LHCN-M2 (cell line): ENCODE results near the gene DPH6. TPM values are rescaled to one million over a fixed set of nuclear protein-coding genes. Genes with fewer than 3 reads are reported as not detected.
"Not testable (repeated sequence)": the region's sequence is repeated elsewhere in the genome, so short reads cannot be mapped to it uniquely, and the experiment has no call there.

Experiments
- DNase-seq: peaks from one replicate; pipeline ENCODE4 v3.0.0-alpha.2; 2012; ENCODE audit warnings: low read depth
- total RNA-seq: library from RNA; depleted of rRNA; stranded (reverse); fragments of >200 nt; gene quantifications from 2 replicates; pipeline ENCODE4 v1.2.3, GENCODE V29; 2014

DPH6 gene
- total RNA-seq, 1 experiment from 2014 or later = 9.7 TPM

DNA sequence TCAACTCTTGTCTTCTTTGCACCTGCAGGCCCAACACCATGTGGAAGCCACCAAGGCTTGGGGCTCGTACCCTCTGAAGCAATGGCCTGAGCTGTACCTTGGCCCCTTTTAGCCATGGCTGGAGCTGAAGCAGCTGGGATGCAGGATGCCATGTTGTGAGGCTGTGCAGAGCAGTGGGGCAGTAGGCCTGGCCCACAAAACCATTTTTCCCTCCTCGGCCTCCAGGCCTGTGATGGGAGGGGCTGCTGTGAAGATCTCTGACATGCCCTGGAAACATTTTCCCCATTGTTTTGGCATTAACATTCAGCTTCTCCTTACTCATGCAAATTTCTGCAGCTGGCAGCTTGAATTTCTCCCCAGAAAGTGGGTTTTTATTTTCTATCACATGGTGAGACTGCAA, 58.5 kb downstream of the DPH6 start:
- DNase-seq = no peak

DNA sequence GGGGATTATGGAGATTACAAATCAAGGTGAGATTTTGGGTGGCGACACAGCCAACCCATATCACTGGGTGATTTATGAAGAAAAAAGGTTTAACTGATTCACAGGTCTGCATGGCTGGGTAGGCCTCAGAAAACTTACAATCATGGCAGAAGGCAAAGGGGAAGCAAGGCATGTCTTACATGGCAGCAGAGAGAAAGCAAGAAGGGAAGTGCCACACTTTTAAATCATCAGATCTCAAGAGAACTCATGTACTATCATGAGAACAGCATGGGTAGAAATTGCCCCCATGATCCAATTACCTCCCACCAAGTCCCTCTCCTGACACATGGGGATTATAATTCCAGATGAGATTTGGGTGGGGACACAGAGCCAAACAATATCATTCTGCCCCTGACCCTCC, 59.7 kb downstream of the DPH6 start:
- no peak for DNase-seq

DNA sequence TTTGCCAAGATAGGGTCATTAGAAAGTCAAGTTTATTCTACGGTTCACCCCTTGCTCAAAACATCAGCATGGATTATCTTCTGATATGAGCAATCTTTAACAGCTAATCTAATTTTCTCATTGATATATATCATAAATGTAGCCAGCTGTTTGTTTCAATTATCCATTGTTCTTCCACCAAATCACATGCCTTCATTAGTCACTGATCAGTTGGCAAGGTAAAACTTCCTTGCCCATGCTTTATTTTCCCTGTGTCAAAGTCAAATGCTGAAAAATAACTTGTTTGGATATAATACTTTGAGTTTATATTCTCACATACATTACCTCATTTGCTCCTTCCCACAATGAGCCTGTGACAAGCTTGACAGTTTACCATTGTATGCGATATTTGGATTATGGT, 60.6 kb downstream of the DPH6 start:
- no peak for DNase-seq

- peak; percentile 9 for DNase-seq
These were observed 61.6 kb downstream of the DPH6 start for GRCh38 chr15:35484231-35484945.

DNA sequence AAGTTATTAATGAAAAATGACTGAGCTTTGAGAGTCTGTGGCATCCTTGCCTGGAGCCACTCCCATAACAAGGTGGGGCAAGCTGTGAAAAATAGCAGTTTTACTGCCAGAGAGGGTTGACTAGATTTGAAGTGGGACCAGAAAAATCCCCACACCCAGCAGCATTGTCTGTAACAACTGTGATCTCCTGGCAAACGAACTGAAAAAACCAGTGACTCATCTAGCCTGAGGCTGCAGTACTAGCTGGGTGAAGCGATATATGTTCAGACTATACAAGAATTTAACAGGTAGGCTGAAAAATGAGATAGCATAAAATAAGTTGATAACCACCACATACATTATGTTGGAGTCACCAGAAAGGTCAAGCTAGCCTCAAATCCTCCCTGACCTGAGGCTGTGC, 64.0 kb downstream of the DPH6 start:
- peak; percentile 76 for DNase-seq

DNA sequence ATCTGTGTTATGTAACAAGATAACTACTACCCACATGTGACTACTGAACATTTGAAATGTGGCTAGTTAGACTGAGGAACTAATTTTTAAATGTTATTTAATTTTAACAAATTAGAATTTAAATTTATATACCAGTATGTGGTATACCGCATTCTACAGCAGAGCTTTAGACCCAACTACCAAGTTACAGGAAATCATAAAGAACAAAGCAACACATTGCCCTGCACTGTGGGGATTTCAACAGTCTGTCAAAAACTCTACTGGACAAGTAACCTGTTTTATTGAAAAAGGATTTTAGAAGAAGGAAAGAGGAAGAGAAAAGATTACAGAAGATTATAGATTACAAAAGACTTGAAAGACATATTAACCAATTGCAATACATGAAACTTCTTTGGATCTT, 64.9 kb downstream of the DPH6 start:
- no peak for DNase-seq

DNA sequence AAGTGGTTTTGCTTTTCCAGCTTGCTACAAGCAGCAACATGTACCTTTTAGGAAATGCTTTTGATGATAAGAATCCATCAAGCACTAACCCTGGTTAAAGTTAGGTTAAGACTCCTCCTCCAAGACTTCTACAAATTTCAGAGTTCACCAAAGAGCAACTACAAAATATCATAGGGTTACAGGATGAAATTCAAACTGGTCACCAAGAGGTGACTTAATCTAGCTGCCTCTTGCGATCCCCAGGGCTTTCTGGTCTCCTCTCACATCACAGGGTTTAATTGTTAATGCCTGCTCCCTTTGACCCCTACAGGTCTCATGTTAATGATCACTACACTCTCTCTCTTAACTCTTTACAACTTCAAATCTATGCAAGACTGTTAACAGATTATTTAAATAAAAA, 66.5 kb downstream of the DPH6 start:
- no peak for DNase-seq

DNA sequence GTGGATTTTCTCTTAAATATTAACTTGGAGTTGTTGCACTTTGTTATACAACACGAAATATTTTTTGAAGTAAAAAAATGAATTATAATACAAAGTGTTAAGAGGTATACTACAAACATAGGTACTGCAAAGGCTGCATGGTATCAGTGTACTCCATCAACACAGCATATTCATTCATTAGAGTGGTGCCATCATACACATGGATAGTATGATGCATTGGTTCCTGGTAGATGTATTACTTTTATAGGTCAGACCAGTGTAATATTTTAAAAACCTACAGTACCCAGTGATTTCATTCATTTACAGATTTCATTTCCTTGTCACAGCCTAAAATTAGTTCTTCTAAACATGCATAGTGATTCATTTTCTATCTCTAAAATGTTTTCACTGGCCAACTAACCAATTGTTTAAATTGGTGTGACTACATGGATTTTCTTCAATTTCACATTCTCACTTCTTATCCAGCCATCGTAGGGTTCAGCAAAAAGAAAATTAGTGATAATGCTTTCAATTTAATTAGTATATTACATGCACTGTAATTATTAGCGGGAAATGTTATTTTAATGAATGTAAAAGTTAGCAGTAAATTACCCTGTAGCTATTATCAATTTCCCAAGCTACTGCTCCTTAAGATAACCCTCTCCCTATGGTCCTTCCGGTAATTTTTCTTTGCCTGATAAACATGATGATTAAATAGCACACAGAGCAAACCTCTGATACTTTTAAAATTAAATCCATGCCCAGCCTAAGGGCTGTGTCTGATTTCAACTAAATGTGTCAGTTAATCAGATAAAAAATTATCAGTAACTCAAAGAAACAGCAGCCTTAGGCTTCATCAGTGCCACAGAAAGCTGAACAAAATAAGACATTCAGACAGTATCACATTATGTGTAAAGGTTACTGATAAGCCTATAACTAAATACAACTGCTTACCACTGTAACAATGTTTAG, 68.4 kb downstream of the DPH6 start:
- DNase-seq = no peak

DNA sequence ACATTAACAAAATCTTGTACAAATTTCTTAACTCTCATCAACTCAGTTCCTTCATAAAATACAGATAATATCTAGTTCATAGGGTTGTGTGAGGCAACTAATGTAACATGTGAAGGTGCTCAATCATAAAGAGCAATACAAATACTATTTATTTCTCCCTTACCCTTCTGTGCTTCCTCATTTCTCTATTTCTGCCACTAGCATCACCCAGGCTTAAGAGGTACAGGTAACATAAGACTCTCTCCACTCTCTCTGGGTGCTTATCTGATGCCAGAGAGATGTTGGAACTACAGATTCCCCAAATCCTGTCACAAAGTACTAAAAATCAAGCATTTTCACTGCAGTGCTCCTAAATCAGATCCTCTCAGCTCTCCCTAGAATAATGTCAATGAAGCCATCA, 74.9 kb downstream of the DPH6 start:
- DNase-seq = no peak

DNA sequence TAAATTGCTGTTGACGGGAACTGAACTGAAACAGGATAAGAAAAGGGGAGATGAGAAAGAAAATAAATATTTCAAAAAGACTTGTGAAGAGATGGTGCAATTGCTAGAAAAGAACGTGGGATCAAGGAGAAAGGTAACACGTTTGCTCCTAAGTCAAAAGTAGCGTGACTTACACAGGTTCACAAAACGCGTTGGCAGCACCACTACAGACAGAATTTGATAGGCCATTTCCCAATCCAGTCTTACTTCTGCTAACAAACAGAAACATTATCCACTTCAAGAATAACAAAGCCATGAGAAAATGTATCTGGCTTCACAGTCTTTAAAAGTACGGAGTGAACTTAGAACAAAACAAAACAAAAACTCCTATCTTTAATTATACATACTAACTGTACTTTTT, 75.5 kb downstream of the DPH6 start:
- no peak for DNase-seq

GRCh38 chr15:35466476-35466875, 79.5 kb downstream of the DPH6 start:
- DNase-seq = no peak

GRCh38 chr15:35465783-35466182, 80.2 kb downstream of the DPH6 start:
- DNase-seq = no peak

GRCh38 chr15:35460616-35461015, 85.3 kb downstream of the DPH6 start:
- DNase-seq = no peak

- no peak for DNase-seq
These were observed 87.6 kb downstream of the DPH6 start for GRCh38 chr15:35458176-35458856.

- DNase-seq = no peak
These were observed 90.8 kb downstream of the DPH6 start for GRCh38 chr15:35455201-35455600.

DNA sequence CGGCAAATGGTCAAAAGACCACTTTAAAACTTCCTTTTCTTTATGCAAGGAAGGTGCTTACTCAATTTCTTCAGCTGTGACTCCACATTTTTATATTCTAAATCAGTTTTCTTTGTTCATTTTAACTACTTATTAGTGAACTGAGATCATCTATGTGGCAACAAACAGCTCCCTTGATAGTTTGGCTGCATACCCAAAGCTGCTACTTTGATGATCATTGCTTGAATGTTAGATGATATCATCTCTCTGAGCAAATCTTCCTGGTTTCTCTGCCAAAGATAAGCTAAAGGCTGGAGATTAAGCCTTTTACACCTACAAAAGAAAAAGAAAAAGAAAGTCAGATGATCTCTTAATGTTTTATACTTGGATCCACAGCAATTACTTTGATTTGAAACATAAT, 95.5 kb downstream of the DPH6 start:
- DNase-seq = peak; percentile 39

- no peak for DNase-seq
These were observed 97.7 kb downstream of the DPH6 start for GRCh38 chr15:35448294-35448693.

DNA sequence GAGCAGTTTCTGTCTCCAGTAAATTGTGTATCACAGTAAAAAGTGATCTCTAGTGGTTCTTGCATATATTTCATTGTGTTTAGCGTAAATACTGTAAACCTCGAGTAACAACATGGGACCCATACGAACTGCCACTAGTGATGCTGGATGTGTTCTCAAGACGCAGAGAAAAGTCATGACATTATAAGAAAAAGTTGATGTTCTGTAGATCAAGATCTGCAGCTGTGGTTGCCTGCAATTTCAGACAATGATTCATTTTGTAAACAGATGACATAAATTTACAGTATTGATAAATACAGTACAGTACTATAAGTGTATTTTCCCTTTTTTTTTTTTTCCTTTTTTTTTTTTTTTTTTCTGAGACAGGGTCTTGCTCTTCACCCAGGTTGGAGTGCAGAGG, 100.1 kb downstream of the DPH6 start:
- peak; percentile 22 for DNase-seq

- DNase-seq = peak; percentile 59
These were observed 101.3 kb downstream of the DPH6 start for GRCh38 chr15:35444557-35445204.

GRCh38 chr15:35443376-35443775, 102.6 kb downstream of the DPH6 start:
- DNase-seq = no peak

- DNase-seq = no peak
These were observed 103.2 kb downstream of the DPH6 start for GRCh38 chr15:35442742-35443141.

DNA sequence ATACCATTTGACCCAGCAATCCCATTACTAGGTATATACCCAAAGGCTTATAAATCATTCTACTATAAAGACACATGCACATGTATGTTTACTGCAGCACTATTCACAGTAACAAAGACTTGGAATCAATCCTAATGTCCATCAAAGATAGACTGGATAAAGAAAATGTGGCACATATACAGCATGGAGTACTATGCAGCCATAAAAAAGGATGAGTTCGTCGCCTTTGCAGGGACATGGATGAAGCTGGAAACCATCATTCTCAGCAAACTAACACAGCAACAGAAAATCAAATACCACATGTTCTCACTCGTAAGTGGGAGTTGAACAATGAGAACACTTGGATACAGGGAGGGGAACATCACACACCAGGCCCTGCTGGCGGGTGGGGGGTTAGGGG, 104.7 kb downstream of the DPH6 start:
- not testable (repeated sequence) for DNase-seq
